Natural killer cell treated with Interleukin-12 subunit alpha and Interleukin-12 subunit beta and Interleukin-15 and Interleukin-18, amount 100 ng/mL, for 72 hours (primary cell): ENCODE data around the gene CASD1. TPM values are rescaled to one million over a fixed set of nuclear protein-coding genes. Genes with fewer than 3 reads are reported as not detected.

ENCODE experiments used
- ATAC-seq, 2 donors: fragments of 150-1000 bp; cut with Tn5 transposase in 1 of 2; sonication (Bioruptor Pico), chemical (Tn5 transposase) in 1 of 2; 2 replicates each; pipeline ENCODE4 v1.10.0; 2021
- DNase-seq: peaks from one replicate; pipeline ENCODE4 v3.0.0; 2022; ENCODE audit warnings: low spot score
- H3K27ac Mint-ChIP-seq, 2 donors: 1 replicate in 1 of 2; 2 replicates in 1 of 2; pipeline ENCODE4 v1.8.0; 2022; ENCODE audit warnings: mixed read lengths in 2 of 2, mild to moderate bottlenecking in 1 of 2, moderate library complexity in 1 of 2
- H3K27me3 Mint-ChIP-seq, 2 donors: 1 replicate in 1 of 2; 2 replicates in 1 of 2; pipeline ENCODE4 v1.8.0; 2022; ENCODE audit warnings: mixed read lengths in 2 of 2
- H3K36me3 Mint-ChIP-seq: one replicate; pipeline ENCODE4 v1.8.0; 2022; ENCODE audit warnings: mixed read lengths
- H3K4me1 Mint-ChIP-seq, 2 donors: 1 replicate in 1 of 2; 2 replicates in 1 of 2; pipeline ENCODE4 v1.8.0; 2022; ENCODE audit warnings: low read depth in 2 of 2, mixed read lengths in 2 of 2, mild to moderate bottlenecking in 1 of 2
- H3K4me3 Mint-ChIP-seq: one replicate; pipeline ENCODE4 v1.8.0; 2022; ENCODE audit warnings: mixed read lengths
- H3K9me3 Mint-ChIP-seq: 2 replicates; pipeline ENCODE4 v1.8.0; 2022; ENCODE audit warnings: mixed read lengths
- total RNA-seq, 2 donors: library from RNA; stranded (reverse); gene quantifications; one replicate each; pipeline ENCODE4 v1.2.3, GENCODE V29; 2022

Gene CASD1
- total RNA-seq, 2 donors from 2014 or later = 12.3 to 28.9 TPM

- Mint-ChIP-seq H3K36me3 (peaks cover under 1% of the 10 kb centered on the region), H3K4me3 (no peak overlapping the region), H3K4me1 (no peaks in the 10 kb centered on the region), H3K27ac (no peak overlapping the region), H3K27me3 (no peaks in the 10 kb centered on the region), H3K9me3 (no peaks in the 10 kb centered on the region)
- no peak for DNase-seq
- no peak for ATAC-seq
Measured at GRCh38 chr7:94532676-94533075, 23.1 kb downstream of the CASD1 start.

DNA sequence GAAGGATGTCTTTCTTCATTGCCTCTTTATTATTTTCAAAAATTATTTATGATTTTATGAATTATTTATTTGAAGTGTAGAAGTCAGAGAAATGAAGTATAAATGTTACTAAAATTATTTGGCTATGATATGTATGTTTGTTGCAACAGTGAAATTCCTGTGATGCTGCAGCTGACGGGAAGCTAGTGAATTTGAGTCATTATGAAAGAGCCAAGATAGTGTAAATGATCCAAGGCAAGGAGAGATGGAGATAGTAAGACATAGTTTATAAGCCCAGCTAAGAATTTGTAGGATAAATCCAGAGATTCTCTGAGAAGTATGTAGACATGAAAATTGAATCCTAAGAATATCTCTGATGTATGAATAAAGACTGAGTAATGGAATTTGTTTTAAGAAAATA is 30.8 kb downstream of the CASD1 start:
- no peak overlapping the region for H3K27ac Mint-ChIP-seq
- no peaks in the 10 kb centered on the region for H3K36me3 Mint-ChIP-seq
- ATAC-seq = no peak
- no peaks in the 10 kb centered on the region for H3K9me3 Mint-ChIP-seq
- no peak overlapping the region for H3K4me3 Mint-ChIP-seq
- H3K27me3 Mint-ChIP-seq = no peaks in the 10 kb centered on the region
- no peaks in the 10 kb centered on the region for H3K4me1 Mint-ChIP-seq
- no peak for DNase-seq

GRCh38 chr7:94547126-94547525 is 37.5 kb downstream of the CASD1 start:
- Mint-ChIP-seq H3K36me3 (peaks cover 6% of the 10 kb centered on the region), H3K4me1 (no peaks in the 10 kb centered on the region), H3K27ac (no peak overlapping the region), H3K4me3 (no peak overlapping the region), H3K9me3 (no peaks in the 10 kb centered on the region), H3K27me3 (no peaks in the 10 kb centered on the region)
- DNase-seq (no peak), ATAC-seq (no peak)

- Mint-ChIP-seq H3K36me3 (peaks cover 17% of the 10 kb centered on the region), H3K27me3 (no peaks in the 10 kb centered on the region), H3K4me1 (no peaks in the 10 kb centered on the region), H3K4me3 (no peak overlapping the region), H3K9me3 (no peaks in the 10 kb centered on the region), H3K27ac (no peak overlapping the region)
- no peak for ATAC-seq
- no peak for DNase-seq
Measured at GRCh38 chr7:94556028-94556427, 46.4 kb downstream of the CASD1 start.

- no peak overlapping the region for H3K27ac Mint-ChIP-seq
- DNase-seq (no peak), ATAC-seq (no peak)
- H3K4me1 Mint-ChIP-seq = no peaks in the 10 kb centered on the region
- peaks cover 17% of the 10 kb centered on the region for H3K36me3 Mint-ChIP-seq
- no peak overlapping the region for H3K4me3 Mint-ChIP-seq
- no peaks in the 10 kb centered on the region for H3K27me3 Mint-ChIP-seq
- H3K9me3 Mint-ChIP-seq = no peaks in the 10 kb centered on the region
Measured at GRCh38 chr7:94557215-94557614, 47.6 kb downstream of the CASD1 start.

DNA sequence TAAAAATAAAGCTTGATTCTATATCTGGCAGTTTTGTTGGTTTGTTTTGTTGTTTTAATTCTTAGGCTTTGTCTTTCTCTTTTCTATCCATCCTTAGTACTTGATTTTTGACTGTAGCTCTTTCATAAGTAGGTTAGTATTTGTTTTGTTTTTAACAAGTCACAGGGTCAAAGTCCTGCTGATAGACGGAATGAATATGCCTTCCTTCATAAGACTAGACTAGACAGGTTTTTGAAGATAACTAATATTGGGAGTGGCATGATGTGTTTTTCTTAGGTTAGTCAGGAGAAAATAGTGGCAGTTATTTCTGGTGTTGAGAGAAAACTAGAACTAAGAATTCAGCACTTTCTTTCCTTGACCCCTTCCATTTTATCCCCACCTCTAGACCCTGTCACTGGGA is 50.4 kb downstream of the CASD1 start:
- no peak overlapping the region for H3K4me3 Mint-ChIP-seq
- peaks cover 9% of the 10 kb centered on the region for H3K36me3 Mint-ChIP-seq
- DNase-seq (no peak), ATAC-seq (no peak)
- H3K4me1 Mint-ChIP-seq = no peaks in the 10 kb centered on the region
- H3K27me3 Mint-ChIP-seq = no peaks in the 10 kb centered on the region
- H3K27ac Mint-ChIP-seq = no peak overlapping the region
- H3K9me3 Mint-ChIP-seq = no peaks in the 10 kb centered on the region

DNA sequence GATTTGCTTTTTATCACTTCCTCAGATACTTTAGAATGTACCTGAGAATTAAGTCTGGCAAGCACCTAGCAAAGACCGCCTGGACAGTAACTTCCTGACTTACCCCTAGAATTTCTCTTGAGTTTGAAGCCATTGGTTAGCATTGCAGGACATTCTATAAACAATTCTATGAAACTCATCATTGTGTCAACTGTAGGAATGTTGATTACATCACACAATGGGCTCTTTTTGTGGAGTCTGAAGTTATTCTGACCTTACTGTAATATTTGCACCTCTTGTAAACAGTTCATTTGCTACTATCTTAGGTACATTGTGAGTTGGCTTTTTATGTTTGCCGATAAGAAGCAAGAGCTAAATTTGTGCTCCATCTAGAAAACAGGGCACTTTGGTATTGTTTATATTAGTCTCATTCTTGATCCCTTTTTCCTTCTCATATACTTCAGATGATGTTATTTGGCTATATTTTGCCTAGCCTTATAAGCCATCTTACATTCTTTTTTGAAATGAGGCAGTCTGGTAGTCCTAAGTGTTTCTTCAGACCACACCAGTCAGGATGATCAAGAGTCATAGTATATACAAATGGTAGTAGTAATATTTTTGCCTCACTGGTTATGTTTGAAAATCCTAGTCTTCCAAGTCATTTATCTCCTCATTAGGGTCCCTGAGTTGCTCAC is 52.4 kb downstream of the CASD1 start:
- Mint-ChIP-seq H3K27ac (no peak overlapping the region), H3K36me3 (peaks cover 4% of the 10 kb centered on the region), H3K9me3 (no peaks in the 10 kb centered on the region), H3K4me3 (no peak overlapping the region), H3K4me1 (no peaks in the 10 kb centered on the region), H3K27me3 (no peaks in the 10 kb centered on the region)
- DNase-seq (no peak), ATAC-seq (no peak)

- H3K4me3 Mint-ChIP-seq = no peak overlapping the region
- DNase-seq = no peak
- peaks cover 4% of the 10 kb centered on the region for H3K36me3 Mint-ChIP-seq
- H3K4me1 Mint-ChIP-seq = no peaks in the 10 kb centered on the region
- H3K27me3 Mint-ChIP-seq = no peaks in the 10 kb centered on the region
- no peak overlapping the region for H3K27ac Mint-ChIP-seq
- no peak for ATAC-seq
- H3K9me3 Mint-ChIP-seq = no peaks in the 10 kb centered on the region
Measured at GRCh38 chr7:94562525-94562924, 52.9 kb downstream of the CASD1 start.

DNA sequence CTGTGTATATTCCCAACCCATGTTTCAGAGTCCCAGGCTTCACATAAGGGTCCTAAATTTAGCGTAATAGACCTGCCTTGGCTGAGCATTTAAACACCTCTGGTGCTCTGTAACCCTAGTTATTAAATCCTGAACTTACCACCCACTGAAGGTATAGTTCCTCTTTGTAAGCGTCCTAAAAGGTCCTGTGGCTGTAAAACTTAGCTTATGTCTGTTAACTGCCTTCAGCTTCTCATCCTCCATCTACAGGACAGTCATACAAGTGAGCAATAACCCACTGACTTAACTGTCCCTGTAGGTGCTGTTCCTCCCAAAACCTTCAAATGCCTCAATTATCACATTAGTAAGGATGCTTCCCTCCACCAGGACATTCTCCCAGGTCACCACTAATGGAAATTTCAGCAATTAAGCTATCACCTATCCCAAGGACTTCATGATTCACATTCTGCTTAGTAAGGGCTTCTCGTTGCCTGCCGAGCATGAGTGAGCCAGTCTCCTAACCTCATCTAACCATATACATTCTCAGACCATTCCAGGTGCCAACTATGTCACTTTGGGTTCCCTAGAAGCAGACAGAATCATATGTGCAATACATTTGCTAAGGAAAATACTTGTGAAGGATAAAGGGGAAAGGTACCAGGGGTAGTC is 55.8 kb downstream of the CASD1 start:
- Mint-ChIP-seq H3K36me3 (no peaks in the 10 kb centered on the region), H3K9me3 (no peaks in the 10 kb centered on the region), H3K27me3 (no peaks in the 10 kb centered on the region), H3K4me1 (no peaks in the 10 kb centered on the region), H3K27ac (no peak overlapping the region), H3K4me3 (no peak overlapping the region)
- no peak for ATAC-seq
- no peak for DNase-seq

DNA sequence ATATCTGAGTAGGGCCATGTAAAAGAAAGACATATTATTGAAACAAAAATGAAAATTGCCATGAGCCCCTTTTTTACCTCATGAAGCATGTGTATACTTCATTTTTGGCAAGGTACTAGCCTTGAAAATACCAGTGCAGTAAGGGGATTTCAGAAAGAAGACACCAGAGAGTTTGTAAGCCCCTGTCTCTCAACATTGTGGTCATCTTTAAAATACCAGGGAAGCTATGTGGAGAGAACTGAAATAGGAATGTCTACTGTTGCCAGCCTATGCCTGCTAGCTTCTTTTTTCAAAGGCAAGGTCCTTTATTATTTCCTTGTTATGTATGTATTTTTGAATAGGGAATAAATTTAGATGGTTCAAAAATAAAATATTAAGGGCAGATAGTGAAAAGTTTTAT is 57.8 kb downstream of the CASD1 start:
- Mint-ChIP-seq H3K27ac (no peak overlapping the region), H3K9me3 (no peaks in the 10 kb centered on the region), H3K36me3 (peaks cover under 1% of the 10 kb centered on the region), H3K4me1 (no peaks in the 10 kb centered on the region), H3K4me3 (no peak overlapping the region), H3K27me3 (no peaks in the 10 kb centered on the region)
- DNase-seq = no peak
- ATAC-seq = no peak

DNA sequence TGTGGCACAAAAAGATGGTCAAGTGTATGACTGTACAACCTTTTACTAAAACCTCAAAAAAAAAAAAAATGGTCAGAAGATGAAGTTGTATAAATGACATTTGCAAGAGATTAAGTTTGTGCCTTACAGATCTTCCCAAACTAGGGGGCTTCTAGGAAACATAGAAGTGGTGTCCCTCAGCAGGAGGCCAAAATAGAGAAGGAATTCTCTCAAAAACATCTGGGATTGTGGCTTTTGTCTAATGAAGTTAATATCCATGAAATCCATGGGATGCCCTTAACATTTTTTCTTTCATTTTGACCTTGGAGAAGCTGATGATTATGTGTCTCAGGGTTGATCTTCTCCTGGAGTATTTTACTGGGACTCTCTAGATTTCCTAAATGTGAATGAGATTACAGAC is 62.2 kb downstream of the CASD1 start:
- no peak overlapping the region for H3K4me3 Mint-ChIP-seq
- DNase-seq (no peak), ATAC-seq (no peak)
- no peaks in the 10 kb centered on the region for H3K27me3 Mint-ChIP-seq
- no peak overlapping the region for H3K27ac Mint-ChIP-seq
- peaks cover 38% of the 10 kb centered on the region for H3K36me3 Mint-ChIP-seq
- no peaks in the 10 kb centered on the region for H3K4me1 Mint-ChIP-seq
- peaks cover 18% of the 10 kb centered on the region for H3K9me3 Mint-ChIP-seq

DNA sequence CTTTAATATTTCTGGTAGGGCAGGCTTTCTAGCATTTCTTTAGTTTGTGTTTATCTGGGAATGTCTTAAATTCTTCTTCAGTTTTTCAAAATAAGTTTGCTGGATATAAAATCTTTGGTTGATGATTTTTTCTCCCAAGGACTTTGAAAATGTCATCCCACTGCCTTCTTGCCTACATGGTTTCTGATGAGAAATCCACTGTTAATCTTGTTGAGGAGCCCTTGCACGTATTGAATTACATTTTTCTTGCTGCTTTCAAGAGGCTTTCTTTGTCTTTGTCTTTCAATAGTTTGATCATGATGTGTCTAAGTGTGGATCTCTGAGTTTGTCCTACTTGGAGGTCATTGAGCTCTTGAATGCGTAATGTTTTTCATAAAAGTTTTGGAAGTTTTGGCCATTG is 66.0 kb downstream of the CASD1 start:
- ATAC-seq = no peak

DNA sequence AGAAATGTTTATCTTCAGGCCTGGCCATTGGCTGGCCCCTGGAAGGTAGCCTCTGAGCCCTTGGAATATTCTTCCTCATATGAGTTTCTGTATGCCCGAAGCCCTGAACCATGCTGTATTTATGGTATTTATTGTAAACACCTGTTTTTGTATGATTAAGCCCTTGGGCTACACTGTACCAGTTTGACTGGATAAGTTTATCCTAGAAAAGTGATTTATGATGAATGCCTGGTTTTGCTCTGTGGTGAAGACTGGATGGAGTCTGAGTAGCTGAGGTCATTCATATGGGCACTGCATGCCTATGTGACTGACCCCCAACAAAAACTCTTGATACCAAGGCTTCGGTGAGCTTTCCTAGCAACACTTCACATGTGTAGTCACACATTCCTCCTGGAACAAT is 66.7 kb downstream of the CASD1 start:
- peaks cover 19% of the 10 kb centered on the region for H3K9me3 Mint-ChIP-seq
- DNase-seq (no peak), ATAC-seq (no peak)
- no peaks in the 10 kb centered on the region for H3K27me3 Mint-ChIP-seq
- peaks cover 58% of the 10 kb centered on the region for H3K36me3 Mint-ChIP-seq
- peaks cover 0 to 5% of the 10 kb centered on the region in 2 donors for H3K4me1 Mint-ChIP-seq
- no peak overlapping the region for H3K4me3 Mint-ChIP-seq
- H3K27ac Mint-ChIP-seq = no peak overlapping the region

More for the DNA sequence above, 66.0 kb downstream of the CASD1 start:
- no peak overlapping the region for H3K27ac Mint-ChIP-seq
- no peaks in the 10 kb centered on the region for H3K27me3 Mint-ChIP-seq
- peaks cover 0 to 5% of the 10 kb centered on the region in 2 donors for H3K4me1 Mint-ChIP-seq
- no peak for DNase-seq
- peaks cover 18% of the 10 kb centered on the region for H3K9me3 Mint-ChIP-seq
- peaks cover 54% of the 10 kb centered on the region for H3K36me3 Mint-ChIP-seq
- H3K4me3 Mint-ChIP-seq = no peak overlapping the region

DNA sequence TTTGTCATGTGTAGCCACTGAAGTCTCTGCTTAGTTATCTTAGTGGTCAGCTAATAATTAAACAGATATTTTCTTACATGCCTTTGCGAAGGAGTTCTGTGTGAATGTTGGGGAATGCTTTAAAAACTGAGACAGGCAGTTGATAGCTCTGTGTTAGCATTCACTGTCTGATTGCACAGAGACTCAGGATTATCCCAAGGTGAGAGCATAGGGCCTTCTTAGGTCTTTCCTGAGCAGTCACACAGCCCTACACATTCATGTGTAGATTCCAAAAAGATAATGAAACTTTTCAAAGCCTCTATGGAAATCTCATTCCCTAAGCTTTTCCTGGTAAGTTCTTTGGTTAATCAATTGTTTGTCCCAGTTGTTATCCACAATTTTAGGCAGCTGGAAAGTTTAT is 67.7 kb downstream of the CASD1 start:
- no peak overlapping the region for H3K4me3 Mint-ChIP-seq
- H3K36me3 Mint-ChIP-seq = peaks cover 61% of the 10 kb centered on the region
- no peak overlapping the region for H3K27ac Mint-ChIP-seq

GRCh38 chr7:94578614-94579013 is 69.0 kb downstream of the CASD1 start:
- Mint-ChIP-seq H3K4me1 (peaks cover 0 to 5% of the 10 kb centered on the region in 2 donors), H3K4me3 (no peak overlapping the region), H3K36me3 (peaks cover 52% of the 10 kb centered on the region), H3K27me3 (no peaks in the 10 kb centered on the region), H3K9me3 (peaks cover 17% of the 10 kb centered on the region), H3K27ac (no peak overlapping the region)
- ATAC-seq (no peak), DNase-seq (no peak)

More for the DNA sequence above, 67.7 kb downstream of the CASD1 start:
- DNase-seq (no peak), ATAC-seq (no peak)
- no peaks in the 10 kb centered on the region for H3K27me3 Mint-ChIP-seq
- peaks cover 0 to 5% of the 10 kb centered on the region in 2 donors for H3K4me1 Mint-ChIP-seq
- peaks cover 22% of the 10 kb centered on the region for H3K9me3 Mint-ChIP-seq
